HG02798 (cell line): ENCODE results near the gene OSBPL6.
A peak's percentile ranks its signal among the peaks of the same experiment; 100 is the strongest.
"Not testable (repeated sequence)": the region's sequence is repeated elsewhere in the genome, so short reads cannot be mapped to it uniquely, and the experiment has no call there.

ENCODE experiments used
- ATAC-seq: cut with Tn5 transposase; IDR thresholded peaks from one replicate; pipeline ENCODE4 v1.9.1; 2021; ENCODE audit warnings: mild to moderate bottlenecking; ENCODE audit not compliant: unreplicated experiment, poor library complexity

Gene OSBPL6

DNA sequence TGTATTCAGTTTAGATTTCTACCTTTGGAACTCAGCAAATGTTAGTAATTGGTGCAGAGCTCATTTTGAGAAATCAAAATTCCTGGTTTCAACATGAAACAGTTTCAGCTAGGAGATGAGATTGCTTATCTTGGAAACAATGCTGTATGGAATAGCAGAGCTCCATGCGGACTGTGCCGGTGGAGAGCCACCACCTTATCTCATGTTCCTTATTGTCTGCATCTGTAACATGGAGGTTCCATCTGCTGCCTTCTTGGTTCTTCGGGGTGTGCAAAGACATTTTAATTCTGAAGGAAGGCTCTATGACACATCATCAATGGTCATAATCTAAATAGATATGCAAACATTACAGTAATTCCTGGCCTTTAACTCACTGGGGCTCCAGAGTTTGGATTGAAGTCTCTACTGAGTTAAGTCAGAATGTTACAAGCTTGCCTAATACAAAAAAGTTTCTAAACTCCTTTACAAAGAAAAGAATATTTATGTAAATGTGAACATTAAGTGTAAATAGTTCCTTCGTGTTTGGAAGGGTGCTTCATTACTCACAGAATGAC is 191.4 kb downstream of the OSBPL6 start:
- no peak for ATAC-seq

- ATAC-seq: no peak
These were observed 192.8 kb downstream of the OSBPL6 start for GRCh38 chr2:178386986-178387597.

DNA sequence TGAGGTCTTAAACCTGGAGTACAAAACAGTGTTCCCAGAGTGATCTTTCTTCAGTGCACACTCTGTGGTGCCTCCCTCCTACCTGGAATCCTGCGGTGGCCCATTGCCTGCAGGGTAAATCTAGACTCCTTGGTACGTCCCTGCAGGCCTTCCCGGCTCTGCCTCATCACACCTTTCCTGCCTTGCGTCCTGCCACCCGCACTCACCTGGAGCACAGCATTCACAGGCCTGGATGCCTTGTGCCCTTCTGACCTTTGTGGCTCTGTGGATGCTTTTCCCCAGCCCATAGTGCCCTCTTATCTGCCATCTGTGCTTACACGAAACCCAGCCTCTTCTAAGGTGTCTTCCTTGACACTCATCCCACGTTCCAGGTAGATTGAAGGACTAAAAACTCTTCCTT is 194.0 kb downstream of the OSBPL6 start:
- ATAC-seq: no peak

GRCh38 chr2:178391701-178392100 is 197.4 kb downstream of the OSBPL6 start:
- no peak for ATAC-seq

- ATAC-seq: no peak
These were observed 197.9 kb downstream of the OSBPL6 start for GRCh38 chr2:178392215-178392614.

DNA sequence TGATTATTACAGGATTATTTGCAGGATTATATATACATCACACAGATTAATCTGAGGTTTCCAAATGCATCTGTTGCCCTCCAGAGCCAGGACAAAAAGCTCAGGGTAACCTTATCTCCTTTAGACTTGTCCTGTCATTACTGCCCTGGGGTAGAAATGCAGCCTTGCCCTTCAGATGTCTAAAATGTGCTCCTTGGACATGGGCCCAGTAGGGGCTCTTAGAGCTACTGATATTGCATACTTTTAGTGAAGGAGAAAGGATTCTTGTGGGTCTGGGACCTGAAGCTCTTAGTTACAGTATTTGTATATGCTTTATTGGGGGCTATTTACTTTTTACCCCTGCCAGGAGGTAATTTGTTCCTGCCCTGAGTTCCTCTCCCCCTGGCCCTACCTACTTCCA is 200.5 kb downstream of the OSBPL6 start:
- no peak for ATAC-seq

DNA sequence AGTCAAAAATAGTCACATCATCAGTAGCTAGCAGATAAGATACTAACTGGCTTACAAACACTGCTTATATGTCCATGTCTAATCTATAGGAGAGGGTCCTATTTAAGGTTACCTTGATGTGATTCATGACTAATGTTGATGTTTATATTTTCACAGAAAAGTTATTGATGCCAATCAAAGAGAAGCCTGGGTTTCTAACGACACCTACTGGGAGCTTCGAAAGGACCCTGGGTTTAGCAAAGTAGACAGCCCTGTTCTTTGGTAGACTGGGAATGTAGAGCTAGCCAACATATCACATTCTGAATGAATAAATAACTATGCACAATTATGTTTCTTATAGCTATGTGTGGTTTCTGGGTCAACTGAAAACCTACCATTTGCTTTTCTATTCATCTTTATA is 201.0 kb downstream of the OSBPL6 start:
- ATAC-seq: no peak

DNA sequence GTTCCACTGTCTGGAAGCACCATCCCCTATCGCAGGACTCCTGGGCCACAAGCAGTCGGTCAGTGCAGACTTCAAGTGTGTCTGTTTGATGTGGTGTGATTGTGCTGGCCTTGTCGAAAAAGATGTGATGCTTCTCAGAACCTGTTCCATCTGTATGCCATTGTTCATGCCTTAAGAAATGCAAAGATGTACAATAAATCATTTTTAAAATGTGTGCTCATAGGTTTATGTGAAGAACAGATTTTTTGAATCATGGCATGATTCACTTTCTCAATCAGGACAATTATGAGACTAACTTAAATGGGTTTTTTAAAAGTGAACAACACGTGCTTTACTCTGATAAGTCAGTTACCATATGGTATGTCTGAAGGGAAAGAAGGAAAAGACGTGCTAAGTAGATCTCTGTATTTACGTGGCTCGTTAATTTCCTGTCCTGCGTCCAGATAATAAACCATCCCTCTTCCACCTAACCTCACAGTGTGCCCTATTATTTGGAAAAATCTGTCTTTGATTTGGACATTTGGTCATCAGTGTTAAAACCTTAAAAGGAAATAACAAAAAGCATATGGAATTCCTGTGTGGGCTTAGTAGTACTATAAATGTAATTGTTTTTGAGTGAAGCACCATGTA is 201.7 kb downstream of the OSBPL6 start:
- ATAC-seq: no peak

GRCh38 chr2:178397002-178397605 is 202.8 kb downstream of the OSBPL6 start:
- ATAC-seq: peak; percentile 88

DNA sequence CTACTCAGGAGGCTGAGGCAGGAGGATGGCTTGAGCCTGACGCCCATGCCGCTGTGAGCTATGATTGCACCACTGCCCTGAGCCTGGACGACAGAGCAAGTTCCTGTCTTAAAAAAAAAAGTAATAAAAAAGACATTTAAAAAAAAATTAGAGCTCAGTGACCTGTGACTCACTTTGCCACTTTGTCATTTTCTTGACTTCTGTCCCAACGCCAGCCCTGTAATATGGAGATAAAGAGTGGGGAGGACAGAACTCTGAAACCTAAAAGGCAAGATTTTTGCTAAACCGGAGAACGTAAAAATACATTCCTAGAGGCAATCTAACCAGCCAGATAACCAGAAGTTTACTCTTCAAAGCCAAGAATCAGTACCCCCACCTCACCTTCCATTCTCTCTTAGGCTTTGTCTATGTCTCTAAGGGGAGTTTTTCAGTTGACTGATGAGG is 207.7 kb downstream of the OSBPL6 start:
- no peak for ATAC-seq

DNA sequence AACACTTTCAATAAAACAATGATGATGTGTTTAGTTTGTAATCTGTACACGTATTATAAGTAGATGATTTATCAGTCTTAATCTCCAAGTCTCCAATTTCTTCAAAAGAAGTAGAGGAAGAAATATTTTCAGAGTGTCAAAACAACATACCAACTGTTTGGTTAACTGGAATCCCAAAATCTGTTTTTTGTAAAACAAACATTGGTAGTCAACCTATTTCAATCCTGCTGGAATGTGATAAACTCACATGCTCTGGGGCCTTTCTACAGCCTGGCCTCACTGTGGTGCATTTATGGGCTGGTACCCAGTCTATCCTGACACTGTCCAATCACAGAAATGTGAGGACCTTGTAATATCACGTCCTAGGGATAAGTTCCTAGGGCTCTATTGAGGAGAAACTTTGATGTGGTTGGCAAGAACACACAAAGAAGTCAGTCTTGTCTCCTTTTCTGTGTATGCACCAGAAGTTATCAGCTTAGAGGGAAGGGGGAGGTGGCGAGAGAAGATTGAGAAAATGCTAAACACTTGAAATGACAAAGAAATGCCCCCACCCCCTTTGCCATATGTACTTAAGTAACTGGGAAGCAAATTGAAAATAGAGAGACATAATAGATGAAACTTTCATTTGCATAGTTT is 209.5 kb downstream of the OSBPL6 start:
- ATAC-seq: peak; percentile 42

GRCh38 chr2:178404368-178404767 is 210.1 kb downstream of the OSBPL6 start:
- ATAC-seq: peak; percentile 100

DNA sequence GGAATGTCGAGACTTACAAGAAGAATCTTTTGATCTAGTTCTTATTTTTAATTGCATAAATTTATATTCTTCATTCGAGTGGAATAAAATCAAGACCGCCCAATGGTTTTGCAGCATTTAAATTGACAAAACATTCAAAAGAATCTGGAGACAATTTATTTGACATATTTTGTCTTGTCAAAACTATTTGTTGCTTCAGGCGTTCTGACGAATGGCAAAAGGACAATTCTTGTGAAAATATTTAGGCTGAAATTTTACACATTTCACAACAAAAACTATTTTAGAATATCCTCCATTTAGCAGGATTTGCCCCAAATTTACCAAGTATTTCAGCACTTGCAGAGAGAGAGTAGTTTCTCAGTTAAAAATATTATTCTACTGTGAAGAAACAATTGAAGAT is 214.9 kb downstream of the OSBPL6 start:
- ATAC-seq: no peak

DNA sequence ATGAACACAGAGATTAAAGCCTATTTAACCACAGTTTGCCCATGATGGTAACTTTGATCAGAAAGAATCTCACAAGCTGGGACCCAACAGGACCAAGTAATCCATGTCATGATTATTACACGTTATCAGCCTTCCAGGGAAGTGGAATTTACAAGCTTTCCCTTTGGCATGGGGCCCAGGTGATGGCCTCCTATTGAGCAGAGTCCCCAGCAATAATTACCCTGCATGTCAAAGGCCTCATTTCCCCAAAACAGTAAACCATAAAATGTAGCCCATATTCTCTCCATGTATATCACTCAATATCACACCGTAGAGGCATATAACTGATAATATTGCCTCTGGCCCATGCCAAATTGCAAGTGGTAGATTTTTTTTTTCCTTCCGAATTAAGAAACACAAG is 217.7 kb downstream of the OSBPL6 start:
- no peak for ATAC-seq

GRCh38 chr2:178412453-178412852 is 218.1 kb downstream of the OSBPL6 start:
- not testable (repeated sequence) for ATAC-seq

GRCh38 chr2:178413472-178414265 is 219.4 kb downstream of the OSBPL6 start:
- ATAC-seq: peak; percentile 85

DNA sequence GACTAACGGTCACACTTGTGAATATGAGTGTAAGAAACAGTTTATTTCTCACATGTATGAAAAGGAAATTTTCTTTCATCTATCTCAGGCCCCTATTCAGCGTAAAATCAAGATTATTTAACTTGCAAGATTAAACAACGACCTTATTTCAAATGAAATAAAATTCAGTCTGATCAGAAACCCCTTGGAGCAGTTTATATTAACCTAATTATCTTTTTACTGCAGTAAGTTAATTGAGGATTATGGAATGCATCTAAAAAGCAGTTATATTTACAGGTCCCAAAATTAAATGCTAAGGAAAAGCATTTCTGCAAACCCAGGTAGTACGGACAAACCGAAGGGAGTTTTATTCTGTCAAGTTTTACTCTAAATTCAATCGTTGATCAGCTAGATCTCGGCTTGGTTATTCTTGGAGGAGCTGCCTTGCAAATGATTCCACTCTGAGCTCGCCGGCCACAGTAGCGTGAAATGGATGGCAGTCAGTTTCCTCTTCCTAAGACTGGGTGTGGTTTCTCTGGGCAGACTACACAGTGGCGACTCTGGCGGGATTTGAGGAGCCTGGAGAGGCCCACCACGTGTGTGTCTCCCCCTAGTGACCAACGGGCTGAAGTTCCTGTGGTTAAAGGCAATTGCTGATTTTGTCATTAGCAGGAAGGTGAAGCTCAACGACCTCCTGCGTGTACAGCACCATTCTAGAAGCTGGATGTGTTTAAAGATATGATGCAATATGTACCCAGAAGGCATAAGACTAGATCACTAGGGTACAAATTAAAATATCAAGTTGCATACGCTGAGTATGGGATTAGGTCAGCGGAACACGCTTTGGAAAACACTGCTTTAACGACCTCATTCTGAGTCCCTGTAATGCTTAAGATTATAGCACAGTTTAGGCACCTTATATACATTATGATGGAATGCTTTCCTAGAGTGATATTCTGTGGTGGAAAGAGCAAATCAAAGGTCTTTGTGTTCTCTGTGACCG is 220.2 kb downstream of the OSBPL6 start:
- peak; percentile 84 for ATAC-seq

GRCh38 chr2:178415979-178416378 is 221.7 kb downstream of the OSBPL6 start:
- ATAC-seq: no peak

GRCh38 chr2:178417916-178418315 is 223.6 kb downstream of the OSBPL6 start:
- ATAC-seq: no peak
